Neutrophil (primary cell): ENCODE data around the gene C4orf33.
A peak's percentile ranks its signal among the peaks of the same experiment; 100 is the strongest.
"Not testable (repeated sequence)": the region's sequence is repeated elsewhere in the genome, so short reads cannot be mapped to it uniquely, and the experiment has no call there.

Experiments
- H3K27ac ChIP-seq: fragments of 200-600 bp; sonication (generic); 2 replicates; pipeline ENCODE4 v1.5.1; 2016; ENCODE audit warnings: mild to moderate bottlenecking, moderate library complexity
- H3K27me3 ChIP-seq: fragments of 200-600 bp; sonication (generic); 2 replicates; pipeline ENCODE4 v1.6.0; 2016; ENCODE audit warnings: mild to moderate bottlenecking
- H3K36me3 ChIP-seq: fragments of 200-600 bp; sonication (generic); 2 replicates; pipeline ENCODE4 v1.5.1; 2017
- H3K4me1 ChIP-seq, 2 experiments: fragments of 200-600 bp in 1 of 2; sonication (generic) in 1 of 2; 1 replicate in 1 of 2; 2 replicates in 1 of 2; pipeline versions ENCODE4 v1.5.1 to v1.6.1; 2013 to 2016; ENCODE audit warnings: low read depth in 1 of 2, low read length in 1 of 2, mild to moderate bottlenecking in 1 of 2, moderate library complexity in 1 of 2; ENCODE audit not compliant: control insufficient read depth in 1 of 2, insufficient read depth in 1 of 2
- H3K4me3 ChIP-seq, 2 experiments: fragments of 200-600 bp in 1 of 2; sonication (generic) in 1 of 2; 1 replicate in 1 of 2; 2 replicates in 1 of 2; pipeline ENCODE4 v1.5.1; 2013 to 2016; ENCODE audit warnings: low read depth in 1 of 2, low read length in 1 of 2, mild to moderate bottlenecking in 1 of 2, moderate library complexity in 1 of 2
- H3K9me3 ChIP-seq: fragments of 200-600 bp; sonication (generic); 2 replicates; pipeline ENCODE4 v1.5.1; 2016
- TF ChIP-seq, protein P1 (sequence below): fragments of 200-600 bp; sonication (generic); IDR thresholded peaks from 2 replicates; pipeline ENCODE4 v1.5.1; 2016; ENCODE audit warnings: antibody characterized with exemption

The C4orf33 gene

GRCh38 chr4:129095811-129096454 is at the start of gene C4orf33:
TSS of gene C4orf33 (plus strand) at chr4:129096152. CDS start at chr4:129102611, 6,459 bp downstream.
- Histone ChIP-seq H3K36me3 (no peaks in the 10 kb centered on the region), H3K4me1 (peaks cover 45 to 48% of the 10 kb centered on the region in 2 experiments), H3K4me3 (peak within 1 kb of the TSS; percentile 80 to 84), H3K27me3 (no peaks in the 10 kb centered on the region), H3K27ac (peak within 1 kb of the TSS; percentile 94), H3K9me3 (no peaks in the 10 kb centered on the region)
- TF ChIP-seq, protein P1, sequence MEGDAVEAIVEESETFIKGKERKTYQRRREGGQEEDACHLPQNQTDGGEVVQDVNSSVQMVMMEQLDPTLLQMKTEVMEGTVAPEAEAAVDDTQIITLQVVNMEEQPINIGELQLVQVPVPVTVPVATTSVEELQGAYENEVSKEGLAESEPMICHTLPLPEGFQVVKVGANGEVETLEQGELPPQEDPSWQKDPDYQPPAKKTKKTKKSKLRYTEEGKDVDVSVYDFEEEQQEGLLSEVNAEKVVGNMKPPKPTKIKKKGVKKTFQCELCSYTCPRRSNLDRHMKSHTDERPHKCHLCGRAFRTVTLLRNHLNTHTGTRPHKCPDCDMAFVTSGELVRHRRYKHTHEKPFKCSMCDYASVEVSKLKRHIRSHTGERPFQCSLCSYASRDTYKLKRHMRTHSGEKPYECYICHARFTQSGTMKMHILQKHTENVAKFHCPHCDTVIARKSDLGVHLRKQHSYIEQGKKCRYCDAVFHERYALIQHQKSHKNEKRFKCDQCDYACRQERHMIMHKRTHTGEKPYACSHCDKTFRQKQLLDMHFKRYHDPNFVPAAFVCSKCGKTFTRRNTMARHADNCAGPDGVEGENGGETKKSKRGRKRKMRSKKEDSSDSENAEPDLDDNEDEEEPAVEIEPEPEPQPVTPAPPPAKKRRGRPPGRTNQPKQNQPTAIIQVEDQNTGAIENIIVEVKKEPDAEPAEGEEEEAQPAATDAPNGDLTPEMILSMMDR: peak; percentile 29

- H3K4me1 ChIP-seq: no peaks in the 10 kb centered on the region
- H3K9me3 ChIP-seq: peaks cover 43% of the 10 kb centered on the region
- H3K27ac ChIP-seq: no peak overlapping the region
- peaks cover 14% of the 10 kb centered on the region for H3K36me3 ChIP-seq
- TF ChIP-seq, protein P1: no peak
- no peak overlapping the region for H3K4me3 ChIP-seq
- no peaks in the 10 kb centered on the region for H3K27me3 ChIP-seq
These were observed 36.9 kb upstream of the C4orf33 start for GRCh38 chr4:129059028-129059427.

GRCh38 chr4:129062580-129062979 is 33.4 kb upstream of the C4orf33 start:
- Histone ChIP-seq H3K4me1 (no peaks in the 10 kb centered on the region), H3K4me3 (no peak overlapping the region), H3K36me3 (peaks cover 14% of the 10 kb centered on the region), H3K9me3 (peaks cover 43% of the 10 kb centered on the region), H3K27ac (no peak overlapping the region), H3K27me3 (no peaks in the 10 kb centered on the region)
- TF ChIP-seq, protein P1: no peak

DNA sequence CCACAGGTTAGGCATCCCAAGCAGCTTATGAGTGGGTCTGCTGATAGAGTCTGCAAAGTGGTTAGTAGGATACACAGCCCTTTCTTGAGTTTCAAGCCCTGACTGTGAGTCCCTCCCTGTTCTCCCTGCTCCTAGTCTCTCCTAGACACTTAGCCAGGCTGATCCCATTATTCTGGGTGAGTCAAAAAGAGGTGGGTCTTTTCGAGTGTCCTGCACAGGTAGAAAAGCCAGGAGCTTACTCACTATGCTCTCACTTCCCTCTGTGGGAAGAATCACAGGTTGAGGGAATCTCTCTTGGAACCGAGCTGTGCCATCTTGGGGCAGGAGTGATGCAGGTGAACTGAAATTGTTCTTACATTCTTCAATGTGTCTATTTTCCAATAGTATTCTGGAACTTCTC is 32.3 kb upstream of the C4orf33 start:
- Histone ChIP-seq H3K27ac (no peak overlapping the region), H3K36me3 (peaks cover 14% of the 10 kb centered on the region), H3K27me3 (no peaks in the 10 kb centered on the region), H3K9me3 (peaks cover 43% of the 10 kb centered on the region), H3K4me1 (no peaks in the 10 kb centered on the region), H3K4me3 (no peak overlapping the region)
- TF ChIP-seq, protein P1: no peak

GRCh38 chr4:129064717-129065116 is 31.2 kb upstream of the C4orf33 start:
- H3K4me3 ChIP-seq: no peak overlapping the region
- H3K27me3 ChIP-seq: no peaks in the 10 kb centered on the region
- H3K4me1 ChIP-seq: no peaks in the 10 kb centered on the region
- TF ChIP-seq, protein P1: no peak
- H3K27ac ChIP-seq: no peak overlapping the region
- H3K9me3 ChIP-seq: peaks cover 34% of the 10 kb centered on the region
- peaks cover 14% of the 10 kb centered on the region for H3K36me3 ChIP-seq

- not testable (repeated sequence) for H3K4me1 ChIP-seq, H3K36me3 ChIP-seq, H3K9me3 ChIP-seq, H3K4me3 ChIP-seq, H3K27ac ChIP-seq, H3K27me3 ChIP-seq
These were observed 26.4 kb upstream of the C4orf33 start for GRCh38 chr4:129069537-129069936.
